NCI-H1417 treated with DMSO at 0.1 percent for 48 hours (cell line): Measurements from ENCODE around the gene ZNF346.

ENCODE experiments used
- DNase-seq: peaks from one replicate; lab custom pipeline; 2025; lab: John Stamatoyannopoulos, UW

The ZNF346 gene

GRCh38 chr5:177070536-177071191 is 48.2 kb downstream of the ZNF346 start:
- DNase-seq = no peak

DNA sequence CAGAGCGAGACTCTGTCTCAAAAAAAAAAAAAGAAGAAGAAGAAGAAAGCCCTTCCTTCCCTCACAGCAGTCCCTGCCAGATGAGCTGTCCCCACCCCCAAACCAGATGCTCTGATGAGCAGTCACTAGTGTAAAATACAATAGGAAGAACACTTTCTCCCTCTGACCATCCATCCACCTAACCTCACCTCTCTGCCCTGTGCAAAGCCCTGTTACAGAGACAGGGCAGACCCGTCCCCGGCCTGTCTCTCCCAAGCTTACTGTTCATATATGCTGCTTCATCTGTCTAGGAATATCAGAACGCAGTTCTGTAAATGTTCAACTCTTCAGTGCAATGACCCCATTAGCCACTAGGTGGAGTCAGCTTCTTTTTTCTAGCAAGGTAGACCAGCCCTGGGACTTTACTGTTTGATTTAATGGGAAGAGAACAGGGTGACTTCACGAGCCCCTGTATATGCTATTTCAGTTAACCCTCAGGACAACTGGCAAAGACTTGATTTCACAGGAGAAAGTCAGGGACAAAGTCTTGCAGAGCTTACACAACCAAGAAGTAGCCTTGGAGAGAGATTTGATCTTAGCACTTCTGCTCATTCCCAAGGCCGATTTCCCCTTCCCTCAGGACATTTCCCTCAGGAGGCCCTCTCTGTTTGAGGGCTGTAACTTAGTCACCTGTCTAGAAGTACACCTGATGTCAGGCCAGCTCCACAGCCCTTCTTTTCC is 49.3 kb downstream of the ZNF346 start:
- DNase-seq = no peak

DNA sequence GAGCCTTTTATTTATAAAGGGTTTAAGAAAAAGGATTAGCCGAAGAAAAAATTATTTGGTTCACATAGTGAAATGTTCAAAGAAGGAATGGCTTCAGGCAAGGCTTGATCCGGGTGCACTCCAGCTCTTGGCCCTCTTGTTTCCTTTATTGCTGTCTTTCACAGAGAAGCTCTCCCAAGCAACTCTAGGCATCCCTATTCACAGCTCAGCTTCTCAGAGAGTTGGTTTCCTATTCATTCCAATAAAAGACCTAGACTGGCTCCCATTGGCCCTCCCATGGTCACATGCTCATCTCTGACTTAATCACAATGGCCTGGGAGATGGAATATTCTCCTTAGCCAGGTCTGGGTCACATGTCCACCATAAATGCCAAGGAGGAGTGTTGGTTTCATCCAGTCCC is 54.8 kb downstream of the ZNF346 start:
- DNase-seq = no peak

DNA sequence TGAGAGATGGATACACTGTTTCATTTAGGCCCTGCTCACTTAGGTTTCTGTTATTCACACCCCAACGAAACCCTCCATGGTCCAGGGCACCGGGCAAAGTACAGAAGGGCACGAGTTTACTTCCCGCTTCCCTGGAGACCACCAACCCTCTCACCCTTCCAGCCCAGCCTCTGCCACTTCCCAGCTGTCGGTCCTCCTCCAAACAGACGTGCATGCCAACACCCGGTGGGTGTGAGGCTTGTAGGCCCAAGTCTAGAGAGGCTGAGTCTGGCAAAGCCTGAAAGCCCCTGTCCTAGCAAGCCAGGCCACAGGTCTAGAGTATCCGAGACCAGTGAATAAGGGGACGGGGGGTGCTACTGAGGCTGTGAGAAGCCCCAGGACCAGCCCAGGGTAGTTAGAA is 57.1 kb downstream of the ZNF346 start:
- DNase-seq = no peak

DNA sequence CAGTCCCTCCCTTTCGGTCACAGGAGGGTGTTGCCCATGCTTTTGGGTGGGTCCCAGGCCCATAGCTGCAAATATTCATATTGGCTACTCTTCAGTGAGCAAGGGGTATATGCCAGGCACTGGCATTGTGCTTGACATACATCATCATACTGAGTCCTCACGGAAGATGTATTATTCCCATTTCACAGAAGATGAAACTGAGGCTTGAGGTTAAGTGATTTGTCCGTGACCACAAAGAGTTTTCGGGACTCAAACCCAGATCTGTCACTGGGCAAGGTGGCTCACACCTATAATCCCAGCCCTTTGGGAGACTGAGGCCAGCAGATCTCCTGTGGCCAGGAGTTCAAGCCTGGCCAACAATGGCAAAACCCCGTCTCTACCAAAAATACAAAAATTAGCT is 57.8 kb downstream of the ZNF346 start:
- no peak for DNase-seq

- no peak for DNase-seq
Observed at GRCh38 chr5:177081859-177082258, 59.4 kb downstream of the ZNF346 start.

DNA sequence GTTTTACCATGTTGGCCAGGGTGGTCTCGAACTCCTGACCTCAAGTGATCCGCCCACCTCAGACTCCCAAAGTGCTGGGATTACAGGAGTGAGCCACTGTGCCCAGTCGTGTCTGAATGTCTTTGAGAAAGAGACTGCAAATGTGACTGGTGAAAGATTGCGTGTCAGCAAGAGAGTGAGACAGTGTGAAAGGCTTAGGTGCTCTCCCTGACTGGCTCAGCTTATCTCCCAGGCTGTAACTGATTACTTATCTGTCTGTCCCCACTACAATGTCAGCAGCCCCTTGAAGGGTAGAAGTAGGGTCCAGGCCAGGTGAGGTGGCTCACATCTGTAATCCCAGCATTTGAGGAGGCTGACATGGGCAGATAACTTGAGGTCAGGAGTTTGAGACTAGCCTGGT is 60.9 kb downstream of the ZNF346 start:
- DNase-seq = no peak

DNA sequence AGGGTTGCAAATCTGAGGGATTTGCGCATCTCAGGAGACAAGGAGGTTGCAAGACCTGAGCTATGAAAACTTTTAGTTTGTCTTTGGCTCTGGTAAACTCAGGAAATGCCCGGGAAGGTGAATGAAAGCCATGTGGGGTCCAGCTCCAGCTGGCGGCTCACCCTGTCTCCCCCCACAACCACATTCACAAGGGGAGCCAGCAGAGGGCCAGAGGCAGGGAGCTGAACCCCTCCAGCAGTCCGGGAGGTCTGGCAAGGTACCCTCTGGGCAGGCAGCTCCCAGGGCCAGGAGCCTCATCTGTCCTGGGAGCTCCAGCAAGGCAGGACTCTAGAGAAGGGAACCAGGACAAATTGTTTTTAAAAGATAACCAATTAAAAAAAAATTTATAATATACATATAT is 61.7 kb downstream of the ZNF346 start:
- no peak for DNase-seq

DNA sequence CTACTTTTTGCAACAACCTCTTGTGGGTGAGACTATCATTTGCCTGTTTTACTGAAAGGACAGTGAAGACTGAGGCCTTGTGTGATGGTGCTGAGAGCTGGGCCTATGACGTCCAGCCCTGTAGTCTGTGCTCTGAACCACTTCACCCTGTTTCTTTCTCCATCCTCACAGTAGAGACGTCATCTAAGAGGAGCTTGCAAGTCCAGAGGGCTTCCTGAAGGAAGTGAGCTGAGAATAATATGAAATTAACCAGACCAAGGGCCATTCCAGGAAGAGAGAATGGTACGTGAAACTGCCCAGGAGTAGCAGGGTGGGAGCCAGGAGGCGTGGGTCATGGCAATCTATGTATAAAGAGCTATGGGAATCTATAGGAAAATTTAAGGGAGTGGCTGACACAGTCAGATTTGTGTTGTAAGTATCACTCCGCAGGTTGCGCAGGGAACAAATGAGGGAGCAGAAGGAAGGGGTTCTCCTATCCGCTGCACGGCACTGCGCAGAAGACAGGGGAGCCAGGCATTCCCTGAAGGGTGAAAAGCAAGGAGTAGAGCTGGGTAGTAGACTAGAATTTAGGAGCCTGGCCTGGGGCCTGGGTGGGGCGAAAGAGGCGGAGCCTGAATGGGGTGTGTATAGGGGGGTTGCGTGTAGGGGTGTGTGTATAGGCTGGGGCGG is 63.6 kb downstream of the ZNF346 start:
- DNase-seq = no peak

DNA sequence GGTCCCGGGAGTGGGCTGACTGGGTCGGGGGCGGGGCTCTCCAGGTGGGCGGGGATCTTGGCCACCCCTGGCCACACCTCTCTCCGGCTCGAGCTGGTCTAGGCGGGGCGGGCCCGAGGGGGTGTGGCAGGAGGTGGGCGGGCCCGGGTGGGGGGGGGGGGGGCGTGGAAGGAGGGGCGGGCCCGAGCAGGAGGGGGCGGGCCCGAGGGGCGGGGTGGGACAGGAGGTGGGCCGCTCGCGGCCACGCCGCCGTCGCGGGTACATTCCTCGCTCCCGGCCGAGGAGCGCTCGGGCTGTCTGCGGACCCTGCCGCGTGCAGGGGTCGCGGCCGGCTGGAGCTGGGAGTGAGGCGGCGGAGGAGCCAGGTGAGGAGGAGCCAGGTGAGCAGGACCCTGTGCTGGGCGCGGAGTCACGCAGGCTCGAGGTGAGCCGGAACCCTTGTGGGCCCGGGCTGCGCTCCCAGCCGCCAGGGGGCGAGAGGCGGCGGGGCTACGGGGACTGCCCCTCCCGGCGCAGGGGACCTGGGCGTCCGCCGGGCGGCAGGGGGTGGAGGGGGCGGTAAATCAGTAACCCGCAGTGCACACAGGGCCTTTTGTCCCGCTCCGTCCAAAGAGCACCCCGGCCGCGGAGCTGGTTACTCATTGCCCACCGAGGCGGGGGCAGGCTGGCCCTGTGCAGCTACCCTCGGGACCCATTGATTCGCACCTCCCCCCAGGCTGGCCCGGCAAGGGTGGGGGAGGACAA is 64.3 kb downstream of the ZNF346 start, which contains the start of gene FGFR4:
FGFR4 (plus strand) TSS at position 262 of the 744 bp plus-strand sequence. CDS start 2,688 bp downstream, outside the sequence.
- DNase-seq = no peak

DNA sequence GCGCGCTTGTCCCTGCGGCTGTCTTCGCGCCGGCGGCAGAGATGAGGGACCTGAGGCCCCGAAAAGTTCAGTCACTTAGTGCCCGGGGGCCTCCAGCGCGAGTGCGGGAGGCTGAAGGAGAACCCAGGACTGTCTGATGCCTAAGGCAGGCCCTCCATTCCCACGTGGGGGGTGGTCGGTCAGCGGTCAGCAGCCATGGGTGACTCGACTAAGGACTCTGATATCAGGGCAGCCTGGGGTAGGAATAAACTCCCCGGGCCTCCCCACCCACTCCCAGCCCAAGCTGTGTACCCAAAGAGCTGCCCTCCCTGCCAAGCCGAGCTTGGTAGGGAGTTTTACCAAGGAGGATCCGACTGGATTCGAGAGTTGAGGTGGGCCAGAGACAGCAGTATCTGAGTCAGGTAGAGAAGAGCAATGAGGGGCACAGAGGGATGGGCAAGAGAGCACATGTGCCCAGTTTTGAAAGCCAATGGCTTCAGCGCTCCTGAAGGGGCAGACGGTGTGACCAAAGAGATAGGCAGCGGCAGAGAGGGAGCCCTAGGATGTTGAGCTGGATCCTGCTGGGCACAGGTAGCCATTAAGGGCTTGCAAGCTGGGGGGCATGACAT is 65.0 kb downstream of the ZNF346 start:
- no peak for DNase-seq

DNA sequence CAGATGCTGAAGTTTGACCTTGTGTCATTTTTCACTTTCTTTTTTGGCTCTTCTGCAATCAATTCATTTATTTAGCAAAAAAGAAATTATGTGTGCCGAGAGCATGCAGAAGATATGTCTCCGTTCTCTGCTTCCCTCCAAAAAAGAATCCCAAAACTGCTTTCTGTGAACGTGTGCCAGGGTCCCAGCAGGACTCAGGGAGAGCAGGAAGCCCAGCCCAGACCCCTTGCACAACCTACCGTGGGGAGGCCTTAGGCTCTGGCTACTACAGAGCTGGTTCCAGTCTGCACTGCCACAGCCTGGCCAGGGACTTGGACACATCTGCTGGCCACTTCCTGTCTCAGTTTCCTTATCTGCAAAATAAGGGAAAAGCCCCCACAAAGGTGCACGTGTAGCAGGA is 66.6 kb downstream of the ZNF346 start:
- no peak for DNase-seq

DNA sequence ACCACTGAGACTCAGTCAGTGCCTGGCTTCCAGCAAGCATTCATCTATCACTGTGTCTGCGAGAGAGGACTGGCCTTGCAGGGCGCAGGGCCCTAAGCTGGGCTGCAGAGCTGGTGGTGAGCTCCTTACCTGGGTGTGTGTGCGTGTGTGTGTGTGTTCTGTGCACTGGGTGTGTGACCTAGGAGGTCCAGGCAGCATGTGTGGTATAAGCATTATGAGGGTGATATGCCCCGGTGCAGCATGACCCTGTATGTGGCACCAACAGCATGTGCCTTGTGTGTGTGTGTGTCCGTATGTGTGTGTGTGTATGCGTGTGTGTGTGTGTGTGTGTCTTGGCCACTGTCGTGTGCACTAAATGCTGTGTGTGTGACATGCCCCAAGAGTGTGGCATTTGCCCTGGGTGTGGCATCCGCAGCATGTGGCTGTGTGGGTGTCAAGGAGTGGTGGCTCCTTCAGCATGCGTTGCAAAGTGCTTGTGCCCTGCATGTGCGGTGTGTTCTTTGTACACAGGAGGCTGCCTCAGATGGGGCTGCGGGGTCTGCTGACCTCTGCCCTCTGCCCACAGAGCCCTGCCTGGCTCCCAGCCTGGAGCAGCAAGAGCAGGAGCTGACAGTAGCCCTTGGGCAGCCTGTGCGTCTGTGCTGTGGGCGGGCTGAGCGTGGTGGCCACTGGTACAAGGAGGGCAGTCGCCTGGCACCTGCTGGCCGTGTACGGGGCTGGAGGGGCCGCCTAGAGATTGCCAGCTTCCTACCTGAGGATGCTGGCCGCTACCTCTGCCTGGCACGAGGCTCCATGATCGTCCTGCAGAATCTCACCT is 67.5 kb downstream of the ZNF346 start:
- no peak for DNase-seq

DNA sequence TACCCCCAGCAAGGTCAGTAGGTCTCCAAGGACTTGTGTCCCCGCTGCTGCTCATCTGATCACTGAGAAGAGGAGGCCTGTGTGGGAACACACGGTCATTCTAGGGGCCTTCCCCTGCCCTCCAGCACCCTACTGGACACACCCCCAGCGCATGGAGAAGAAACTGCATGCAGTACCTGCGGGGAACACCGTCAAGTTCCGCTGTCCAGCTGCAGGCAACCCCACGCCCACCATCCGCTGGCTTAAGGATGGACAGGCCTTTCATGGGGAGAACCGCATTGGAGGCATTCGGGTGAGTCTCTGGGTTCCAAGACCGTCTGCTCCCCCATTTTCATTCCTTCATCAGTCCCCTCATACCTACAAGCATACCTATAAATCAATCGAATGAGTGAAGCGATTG is 68.3 kb downstream of the ZNF346 start:
- no peak for DNase-seq

DNA sequence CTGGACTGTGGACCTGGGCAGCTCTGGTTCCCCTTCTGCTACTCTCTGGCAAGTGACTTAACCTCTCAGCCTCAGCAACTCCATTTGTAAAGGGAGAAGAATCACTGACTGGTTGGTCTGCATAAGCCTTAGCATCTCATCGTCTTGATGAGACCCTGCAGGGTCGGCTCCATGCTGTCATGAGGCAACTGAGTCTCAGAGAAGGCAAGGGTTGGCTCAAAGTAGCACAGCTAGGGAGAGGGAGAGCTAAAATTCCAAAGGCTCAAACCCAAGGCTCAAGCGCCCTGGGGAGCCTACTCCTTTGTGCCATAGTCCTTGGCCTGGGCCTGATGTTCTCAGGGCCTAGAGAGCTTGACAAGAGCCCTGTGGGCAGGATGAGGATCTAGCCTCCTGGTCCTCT is 68.7 kb downstream of the ZNF346 start:
- no peak for DNase-seq

DNA sequence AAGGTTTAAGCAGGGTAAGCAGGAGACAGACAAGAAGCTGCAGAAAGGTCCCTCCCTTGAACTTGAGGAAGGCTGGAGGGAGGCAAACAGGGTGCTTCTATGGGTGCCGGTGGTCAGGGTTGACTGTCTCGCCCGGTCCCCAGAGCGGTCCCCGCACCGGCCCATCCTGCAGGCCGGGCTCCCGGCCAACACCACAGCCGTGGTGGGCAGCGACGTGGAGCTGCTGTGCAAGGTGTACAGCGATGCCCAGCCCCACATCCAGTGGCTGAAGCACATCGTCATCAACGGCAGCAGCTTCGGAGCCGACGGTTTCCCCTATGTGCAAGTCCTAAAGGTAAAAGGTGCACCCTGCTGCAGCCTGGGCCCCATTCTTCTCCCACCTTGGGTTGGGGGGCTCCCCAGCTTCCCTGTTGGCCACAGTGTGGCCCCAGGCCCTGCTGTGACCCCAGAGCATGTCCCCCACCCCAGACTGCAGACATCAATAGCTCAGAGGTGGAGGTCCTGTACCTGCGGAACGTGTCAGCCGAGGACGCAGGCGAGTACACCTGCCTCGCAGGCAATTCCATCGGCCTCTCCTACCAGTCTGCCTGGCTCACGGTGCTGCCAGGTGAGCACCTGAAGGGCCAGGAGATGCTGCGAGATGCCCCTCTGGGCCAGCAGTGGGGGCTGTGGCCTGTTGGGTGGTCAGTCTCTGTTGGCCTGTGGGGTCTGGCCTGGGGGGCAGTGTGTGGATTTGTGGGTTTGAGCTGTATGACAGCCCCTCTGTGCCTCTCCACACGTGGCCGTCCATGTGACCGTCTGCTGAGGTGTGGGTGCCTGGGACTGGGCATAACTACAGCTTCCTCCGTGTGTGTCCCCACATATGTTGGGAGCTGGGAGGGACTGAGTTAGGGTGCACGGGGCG is 69.9 kb downstream of the ZNF346 start:
- no peak for DNase-seq

DNA sequence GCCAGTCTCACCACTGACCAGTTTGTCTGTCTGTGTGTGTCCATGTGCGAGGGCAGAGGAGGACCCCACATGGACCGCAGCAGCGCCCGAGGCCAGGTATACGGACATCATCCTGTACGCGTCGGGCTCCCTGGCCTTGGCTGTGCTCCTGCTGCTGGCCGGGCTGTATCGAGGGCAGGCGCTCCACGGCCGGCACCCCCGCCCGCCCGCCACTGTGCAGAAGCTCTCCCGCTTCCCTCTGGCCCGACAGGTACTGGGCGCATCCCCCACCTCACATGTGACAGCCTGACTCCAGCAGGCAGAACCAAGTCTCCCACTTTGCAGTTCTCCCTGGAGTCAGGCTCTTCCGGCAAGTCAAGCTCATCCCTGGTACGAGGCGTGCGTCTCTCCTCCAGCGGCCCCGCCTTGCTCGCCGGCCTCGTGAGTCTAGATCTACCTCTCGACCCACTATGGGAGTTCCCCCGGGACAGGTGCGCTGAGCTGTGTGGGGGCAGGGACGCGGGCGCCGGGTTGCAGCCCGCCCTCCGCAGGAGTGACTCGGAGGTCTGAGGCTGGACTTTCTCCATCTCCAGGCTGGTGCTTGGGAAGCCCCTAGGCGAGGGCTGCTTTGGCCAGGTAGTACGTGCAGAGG is 70.7 kb downstream of the ZNF346 start:
- DNase-seq = no peak

GRCh38 chr5:177093803-177094202 is 71.3 kb downstream of the ZNF346 start:
- no peak for DNase-seq

DNA sequence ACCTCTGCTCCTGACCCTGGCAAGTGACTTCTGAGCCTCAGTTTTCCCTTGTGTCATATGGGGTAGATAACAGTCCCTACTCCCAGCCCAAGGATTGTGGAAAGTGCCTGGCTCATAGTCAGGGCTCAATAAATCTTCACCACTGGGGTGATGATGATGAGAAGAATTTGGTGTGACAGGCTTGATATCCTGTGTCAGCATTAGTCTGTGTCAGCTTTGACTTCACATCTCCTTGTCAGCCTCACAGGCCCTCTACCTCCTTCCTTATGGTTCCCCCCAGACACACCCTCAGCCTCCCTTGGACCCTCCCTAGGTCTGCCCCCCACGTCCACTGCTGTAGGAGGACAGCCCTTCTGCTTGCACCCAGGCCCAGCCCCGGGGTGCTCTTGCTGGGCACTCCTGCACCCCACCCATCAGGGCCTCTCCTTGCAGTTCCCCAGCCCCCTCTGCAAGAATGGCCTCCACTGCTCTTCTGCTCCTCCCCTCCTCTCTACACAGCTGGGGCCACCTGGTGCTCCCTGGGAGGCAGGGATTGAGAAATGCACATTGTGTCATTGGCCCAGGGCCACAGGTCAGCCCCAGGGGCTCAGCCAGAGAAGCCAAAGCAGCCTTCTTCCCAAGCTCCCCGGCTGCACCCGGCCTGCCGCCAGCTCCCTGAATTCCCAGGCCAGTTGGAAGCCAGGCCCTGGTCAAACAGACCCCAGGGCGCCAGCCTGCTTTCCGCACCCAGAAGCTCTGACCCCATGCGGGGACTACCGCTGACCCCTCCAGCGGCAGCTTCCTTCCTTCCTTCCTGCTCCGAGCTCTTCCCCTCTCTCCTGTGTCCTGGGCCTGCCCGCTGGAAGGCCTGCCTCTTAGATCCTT is 72.0 kb downstream of the ZNF346 start:
- no peak for DNase-seq
